Gastroesophageal sphincter (tissue), 3 donors: ENCODE data around the gene EME2.

ENCODE experiments used
- EP300 ChIP-seq: sonication (generic); formaldehyde crosslinking; IDR thresholded peaks from one replicate; pipeline ENCODE4 v1.6.1; 2017; ENCODE audit warnings: antibody characterized with exemption, mild to moderate bottlenecking
- POLR2A ChIP-seq, 2 donors: fragments of 450-650 bp; IDR thresholded peaks; one replicate each; pipeline ENCODE4 v1.6.1; 2017; ENCODE audit warnings: antibody characterized with exemption in 2 of 2, mild to moderate bottlenecking in 2 of 2, moderate library complexity in 1 of 2
- POLR2AphosphoS5 ChIP-seq: sonication (generic); formaldehyde crosslinking; IDR thresholded peaks from one replicate; pipeline ENCODE4 v1.6.1; 2017; ENCODE audit warnings: antibody characterized with exemption
- TF ChIP-seq, protein P1 (sequence below), 4 experiments: fragments of 200-600 bp in 2 of 4; fragments of 450-650 bp in 2 of 4; sonication (generic) in 1 of 4; IDR thresholded peaks; one replicate each; pipeline ENCODE4 v1.5.1; 2017 to 2019; ENCODE audit warnings: antibody characterized with exemption in 4 of 4, mild to moderate bottlenecking in 2 of 4, moderate library complexity in 2 of 4

DNA sequence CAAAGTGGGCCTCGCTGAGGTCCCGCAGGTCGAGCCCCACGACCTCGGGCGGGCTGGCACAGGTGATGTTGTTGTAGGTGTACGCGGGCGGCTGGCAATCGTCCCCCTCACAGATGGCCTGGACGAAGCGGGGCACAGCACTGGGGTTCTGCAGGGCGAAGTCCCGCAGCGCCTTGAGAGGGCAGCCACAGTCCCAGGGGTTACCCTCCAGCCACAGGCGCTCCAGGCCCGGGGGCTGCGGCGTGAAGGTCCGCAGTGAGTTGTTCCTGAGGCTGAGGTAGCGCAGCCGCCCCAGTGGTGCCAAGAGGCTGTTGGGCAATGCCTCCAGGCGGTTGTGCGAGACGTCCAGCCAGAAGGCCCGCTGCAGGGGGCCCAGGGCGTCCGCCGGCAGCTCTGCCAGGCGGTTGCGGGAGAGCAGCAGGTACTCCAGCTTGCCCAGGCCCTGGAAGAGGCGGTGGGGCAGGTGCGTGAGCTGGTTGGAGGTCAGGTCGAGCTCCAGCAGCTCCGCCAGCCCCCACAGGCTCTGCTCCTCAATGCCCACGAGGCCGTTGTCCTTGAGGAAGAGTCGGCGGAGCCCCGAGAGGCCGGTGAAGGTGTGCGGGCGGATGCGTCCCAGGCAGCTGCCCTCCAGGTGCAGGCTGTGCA is 18.1 kb downstream of the EME2 start:
- TF ChIP-seq POLR2A (IDR thresholded peaks at IDR 0.05) (no peak), POLR2AphosphoS5 (no peak), EP300 (no peak)
- TF ChIP-seq, protein P1, sequence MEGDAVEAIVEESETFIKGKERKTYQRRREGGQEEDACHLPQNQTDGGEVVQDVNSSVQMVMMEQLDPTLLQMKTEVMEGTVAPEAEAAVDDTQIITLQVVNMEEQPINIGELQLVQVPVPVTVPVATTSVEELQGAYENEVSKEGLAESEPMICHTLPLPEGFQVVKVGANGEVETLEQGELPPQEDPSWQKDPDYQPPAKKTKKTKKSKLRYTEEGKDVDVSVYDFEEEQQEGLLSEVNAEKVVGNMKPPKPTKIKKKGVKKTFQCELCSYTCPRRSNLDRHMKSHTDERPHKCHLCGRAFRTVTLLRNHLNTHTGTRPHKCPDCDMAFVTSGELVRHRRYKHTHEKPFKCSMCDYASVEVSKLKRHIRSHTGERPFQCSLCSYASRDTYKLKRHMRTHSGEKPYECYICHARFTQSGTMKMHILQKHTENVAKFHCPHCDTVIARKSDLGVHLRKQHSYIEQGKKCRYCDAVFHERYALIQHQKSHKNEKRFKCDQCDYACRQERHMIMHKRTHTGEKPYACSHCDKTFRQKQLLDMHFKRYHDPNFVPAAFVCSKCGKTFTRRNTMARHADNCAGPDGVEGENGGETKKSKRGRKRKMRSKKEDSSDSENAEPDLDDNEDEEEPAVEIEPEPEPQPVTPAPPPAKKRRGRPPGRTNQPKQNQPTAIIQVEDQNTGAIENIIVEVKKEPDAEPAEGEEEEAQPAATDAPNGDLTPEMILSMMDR (IDR thresholded peaks at IDR 0.05): no peak
